ENCODE data around the gene PSPH.
"Not testable (repeated sequence)": the region's sequence is repeated elsewhere in the genome, so short reads cannot be mapped to it uniquely, and the experiment has no call there.

The PSPH gene

DNA sequence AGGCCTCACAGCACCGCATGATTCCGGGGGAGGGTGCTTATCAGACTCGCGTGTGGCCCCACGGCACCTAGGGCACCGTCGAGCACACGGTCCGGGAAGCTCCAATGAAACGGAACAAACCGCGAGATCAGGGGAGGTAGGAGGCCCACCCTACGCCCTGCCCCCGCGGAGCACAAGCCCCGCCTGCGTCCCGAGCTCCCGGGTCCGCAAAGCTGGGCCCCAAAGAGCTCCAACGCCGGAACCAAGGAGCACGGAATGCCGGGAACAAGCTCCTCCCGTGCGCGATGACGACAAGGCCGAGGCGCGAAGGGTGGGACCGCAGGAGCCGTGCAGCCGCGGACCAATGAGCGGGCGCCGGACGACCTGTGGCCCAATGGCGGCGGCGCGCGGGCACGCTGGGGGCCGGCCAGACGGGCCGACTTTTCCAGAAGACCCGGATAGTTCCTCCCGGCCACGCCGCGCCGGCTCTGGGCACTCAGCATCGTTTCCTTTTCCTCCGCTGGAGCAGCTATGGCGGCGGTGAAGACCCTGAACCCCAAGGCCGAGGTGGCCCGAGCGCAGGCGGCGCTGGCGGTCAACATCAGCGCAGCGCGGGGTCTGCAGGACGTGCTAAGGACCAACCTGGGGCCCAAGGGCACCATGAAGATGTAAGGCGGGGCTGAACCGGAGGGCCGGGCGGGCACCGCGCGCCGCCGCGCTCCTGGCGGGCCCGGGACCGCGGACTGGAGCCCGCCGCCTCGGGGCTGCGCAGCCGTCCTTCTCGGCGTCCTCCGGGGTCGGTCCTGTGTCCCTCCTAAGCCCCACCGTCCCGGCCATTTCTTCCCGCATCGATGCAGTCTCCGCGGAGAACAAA, at the start of gene PSPH, which contains the start of gene CCT6A:
TSS of gene PSPH (minus strand) at position 106 of the 853 bp plus-strand sequence. CDS start 30,232 bp downstream, outside the sequence.
TSS of gene CCT6A (plus strand) at position 427 of the 853 bp plus-strand sequence. CDS start at position 511, 84 bp downstream.
- peak; percentile 98 for DNase-seq

DNA sequence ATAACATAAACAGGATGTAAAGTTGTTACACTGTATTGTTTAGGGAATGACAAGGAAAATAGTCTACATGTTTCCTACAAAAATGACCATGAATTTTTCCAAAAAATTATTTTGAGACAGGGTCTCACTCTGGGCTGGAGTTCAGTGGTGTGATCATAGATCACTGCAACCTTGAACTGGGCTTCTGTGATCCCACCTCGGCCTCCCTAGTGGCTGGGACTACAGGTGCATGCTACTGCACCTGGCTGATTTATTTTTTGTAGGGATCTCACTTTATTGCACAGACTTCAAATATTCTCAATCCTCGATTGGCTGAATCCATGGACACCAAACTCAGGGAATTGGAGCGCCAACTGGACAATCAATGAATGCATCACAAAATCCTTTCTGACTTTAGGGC, 48.4 kb upstream of the PSPH start:
- DNase-seq: no peak

DNA sequence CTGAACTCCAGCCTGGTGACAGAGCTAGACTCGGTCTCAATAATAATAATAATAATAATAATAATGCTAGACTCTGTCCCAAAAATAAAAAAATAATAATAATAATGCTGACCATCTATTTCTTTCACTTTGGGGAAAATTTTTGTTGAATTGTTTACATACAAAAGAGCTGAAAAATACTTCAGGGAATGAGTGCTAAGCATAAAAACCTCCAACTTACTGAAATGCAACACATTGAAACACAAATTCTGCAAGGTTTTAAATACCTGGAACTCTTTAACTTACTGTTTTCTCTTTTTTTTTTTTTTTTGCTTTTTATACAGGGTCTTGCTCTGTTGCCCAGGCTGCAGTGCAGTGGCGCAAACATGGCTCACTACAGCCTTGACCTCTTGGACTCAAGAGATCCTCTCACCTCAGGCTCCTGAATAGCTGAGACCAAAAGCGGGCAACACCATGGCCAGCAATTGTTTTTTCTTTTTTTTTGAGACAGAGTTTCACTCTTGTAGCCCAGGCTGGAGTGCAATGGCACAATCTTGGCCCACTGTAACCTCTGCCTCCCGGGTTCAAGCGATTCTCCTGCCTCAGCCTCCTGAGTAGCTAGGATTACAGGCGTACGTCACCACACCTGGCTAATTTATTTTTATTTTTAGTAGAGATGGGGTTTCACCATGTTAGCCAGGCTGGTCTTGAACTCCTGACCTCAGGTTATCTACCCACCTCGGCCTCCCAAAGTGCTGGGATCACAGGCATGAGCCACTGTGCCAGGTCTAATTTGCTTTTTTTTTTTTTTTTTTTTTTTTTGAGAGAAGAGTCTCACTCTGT, 47.2 kb upstream of the PSPH start:
- not testable (repeated sequence) for DNase-seq

DNA sequence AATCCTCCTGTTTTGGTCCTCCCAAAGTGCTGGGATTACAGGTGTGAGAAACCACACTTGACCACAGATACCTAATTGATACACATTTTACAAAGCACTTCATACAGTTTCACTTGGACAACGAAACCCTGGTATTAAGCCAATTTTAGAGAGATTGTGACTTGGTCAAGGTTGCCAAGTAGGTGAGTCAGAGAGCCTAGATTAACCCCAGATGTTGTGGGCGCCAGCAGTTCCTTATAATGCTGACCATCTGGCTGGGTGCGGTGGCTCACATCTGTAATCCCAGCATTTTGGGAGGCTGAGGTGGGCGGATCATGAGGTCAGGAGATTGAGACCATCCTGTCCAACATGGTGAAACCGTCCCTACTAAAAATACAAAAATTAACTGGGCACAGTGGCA, 46.5 kb upstream of the PSPH start:
- DNase-seq: peak; percentile 81

DNA sequence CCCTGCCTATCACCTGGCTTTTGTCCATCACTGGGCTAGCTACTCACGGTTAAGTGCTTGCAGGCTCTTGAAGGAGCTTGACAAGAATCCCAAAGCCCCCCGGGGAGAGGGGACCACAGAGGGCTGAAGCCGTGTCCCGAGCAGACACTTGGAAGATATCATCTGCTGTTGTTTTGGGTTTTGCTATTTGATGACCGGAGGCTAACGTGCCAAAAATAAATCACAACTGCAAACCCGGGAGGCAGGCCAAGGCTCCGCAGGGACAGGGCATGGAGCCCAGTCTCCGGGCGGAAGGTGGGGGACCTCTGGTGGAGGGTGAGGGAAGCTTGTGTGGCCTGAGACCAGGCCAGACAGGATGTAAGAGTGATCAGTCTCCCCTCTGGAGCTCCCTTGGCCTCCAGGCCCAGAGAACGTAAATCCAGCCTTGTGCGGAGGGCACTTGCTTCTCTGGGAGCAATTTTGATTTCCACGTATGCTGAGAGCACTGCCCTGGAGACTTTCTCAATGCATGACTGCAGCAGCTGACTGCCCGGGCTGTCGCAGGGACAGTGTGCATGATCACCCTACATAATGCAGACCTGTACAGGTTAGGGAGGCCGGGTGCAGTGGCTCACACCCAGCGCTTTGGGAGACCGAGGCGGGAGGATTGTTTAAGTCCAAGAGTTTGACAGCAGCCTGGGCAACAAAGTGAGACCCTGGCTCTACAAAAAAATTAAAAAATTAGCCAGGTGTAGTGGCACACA, 41.7 kb upstream of the PSPH start, which contains the start of gene PHKG1:
TSS of gene PHKG1 (minus strand) at position 164 of the 743 bp plus-strand sequence. CDS start 4,011 bp downstream, outside the sequence.
- DNase-seq: peak; percentile 31

DNA sequence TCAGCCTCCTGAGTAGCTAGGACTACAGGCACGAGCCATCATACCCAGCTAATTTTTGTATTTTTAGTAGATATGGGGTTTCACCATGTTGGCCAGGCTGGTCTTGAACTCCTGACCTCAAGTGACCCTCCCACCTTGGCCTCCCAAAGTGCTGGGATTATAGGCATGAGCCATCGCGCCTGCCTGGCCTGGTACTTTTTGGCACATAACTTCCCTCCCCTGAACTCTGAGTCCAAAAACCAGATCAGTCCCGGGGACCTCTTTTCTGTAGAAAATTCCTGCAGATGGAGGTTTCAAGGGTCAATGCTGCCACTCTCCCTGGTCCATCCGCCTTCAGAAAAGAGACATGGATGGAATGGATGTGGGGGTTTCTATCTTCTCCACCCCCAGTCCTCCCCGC, 41.1 kb upstream of the PSPH start:
- DNase-seq: not testable (repeated sequence)

DNA sequence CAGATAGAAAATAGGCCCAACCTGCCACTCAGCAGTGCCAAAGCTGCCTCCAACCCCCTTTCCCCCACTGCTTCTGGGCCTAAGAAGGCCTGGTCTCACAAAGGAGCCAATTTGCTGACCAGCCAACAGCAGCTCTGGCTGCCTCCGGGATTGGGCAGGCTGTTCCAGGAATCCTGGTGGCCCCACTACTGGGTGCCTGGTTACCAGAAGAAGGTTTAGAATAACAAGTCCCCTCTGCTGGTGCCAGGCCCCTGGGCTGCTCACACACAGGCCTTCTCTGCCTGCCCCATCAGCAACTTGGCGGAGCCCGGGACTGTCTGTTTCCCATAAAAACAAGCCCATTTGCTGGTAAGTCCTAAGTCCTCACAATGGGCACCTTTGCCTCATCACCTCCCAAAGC, 40.3 kb upstream of the PSPH start:
- DNase-seq: no peak

DNA sequence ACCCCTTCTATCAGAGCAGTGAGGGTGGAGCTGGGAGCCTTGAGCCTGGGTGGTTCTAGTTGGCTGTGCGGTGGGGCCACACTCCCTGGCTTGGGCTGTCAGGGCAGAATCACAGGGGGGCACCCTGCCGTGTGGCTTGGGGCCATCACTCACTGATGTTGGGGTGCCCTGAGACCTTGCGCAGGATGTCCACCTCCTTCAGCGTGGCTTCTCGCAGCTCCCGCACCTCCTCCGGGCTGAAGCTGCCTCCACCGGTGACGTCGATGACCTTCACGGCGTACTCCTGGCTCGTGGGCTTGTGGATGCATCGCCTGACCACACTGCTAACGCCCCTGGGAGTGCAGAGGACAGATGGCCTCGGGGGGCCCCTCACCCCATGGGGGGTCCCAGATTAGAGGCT, 36.2 kb upstream of the PSPH start:
- DNase-seq: no peak

DNA sequence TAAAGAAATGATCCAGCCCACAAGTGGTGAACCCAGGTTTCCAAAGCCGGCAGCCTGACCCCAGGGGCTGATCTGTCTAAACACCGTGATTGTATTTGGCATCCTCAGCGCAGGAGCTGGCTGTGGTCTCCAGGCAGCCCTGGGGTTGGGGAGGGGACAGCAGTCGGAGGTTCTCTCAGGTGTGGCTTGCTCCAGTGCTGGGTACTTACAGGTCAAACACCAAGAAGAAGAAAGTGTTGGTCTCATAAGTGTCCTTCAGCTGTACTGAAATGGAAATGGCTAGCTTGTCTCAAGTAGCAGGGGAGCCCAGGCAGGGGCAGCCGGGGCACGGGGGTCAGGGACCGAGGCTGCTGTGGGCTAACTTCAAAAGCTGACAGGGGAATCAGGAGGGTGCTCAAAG, 35.5 kb upstream of the PSPH start:
- no peak for DNase-seq

DNA sequence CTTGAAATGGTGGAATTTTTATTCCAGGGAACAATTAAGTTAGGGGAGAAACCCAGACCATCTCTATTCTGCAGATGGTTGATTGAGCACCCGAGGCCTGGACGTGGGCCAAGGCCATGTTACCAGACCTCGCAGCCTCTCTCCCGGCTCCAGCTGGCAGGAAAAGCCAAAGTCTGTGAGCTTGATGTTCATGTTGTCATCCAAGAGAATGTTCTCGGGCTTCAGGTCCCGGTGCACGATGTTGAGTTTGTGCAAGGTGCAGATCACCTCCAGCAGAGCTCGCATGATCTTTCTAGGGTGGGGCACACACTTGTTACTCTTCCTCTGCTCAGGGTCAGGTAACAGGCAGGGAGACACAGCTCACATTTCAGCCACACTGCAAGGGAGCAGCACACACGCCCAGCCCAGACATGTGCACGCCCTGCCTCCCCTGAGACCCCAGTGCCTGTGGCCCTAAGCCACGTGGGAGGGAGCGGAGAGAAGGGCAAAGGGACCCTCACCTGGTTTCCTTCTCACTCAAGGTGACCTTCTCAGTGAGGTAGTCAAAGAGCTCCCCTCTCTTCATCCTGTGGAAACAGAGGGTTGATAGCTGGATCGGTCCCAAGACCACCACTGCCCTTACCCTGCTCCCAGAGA, 32.0 kb upstream of the PSPH start:
- no peak for DNase-seq

DNA sequence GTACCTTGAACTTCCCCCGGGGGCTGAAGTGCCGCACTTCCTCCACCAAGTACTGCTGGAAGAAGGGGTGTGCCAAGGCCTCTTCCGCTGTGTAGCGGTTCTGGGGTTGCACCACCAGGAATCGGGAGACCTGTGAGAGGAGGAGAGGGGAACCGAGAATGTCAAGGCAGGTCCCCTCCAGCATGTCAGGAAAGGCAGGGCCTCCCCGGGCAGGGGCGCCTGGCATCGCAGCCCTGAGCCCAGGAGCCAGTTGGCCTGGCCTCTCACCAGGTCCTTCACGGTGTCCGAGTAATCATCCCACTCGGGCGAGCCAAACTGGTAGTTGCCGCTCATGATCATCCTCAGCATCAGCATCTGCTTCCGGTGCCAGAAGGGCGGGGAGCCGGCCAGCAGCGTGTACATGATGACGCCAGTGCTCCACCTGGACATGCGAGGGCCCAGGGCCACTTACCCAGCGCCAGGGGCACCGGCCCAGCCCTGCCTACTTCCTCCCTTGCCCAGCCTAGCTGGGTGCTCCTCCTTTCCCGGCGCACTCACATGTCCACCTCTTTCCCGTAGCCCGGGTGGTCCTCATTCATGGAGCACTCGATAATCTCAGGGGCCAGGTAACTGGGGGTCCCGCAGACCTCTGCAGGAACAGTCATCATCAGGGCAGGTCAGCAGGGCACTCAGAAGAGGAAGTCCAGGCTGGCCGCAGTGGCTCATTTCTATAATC, 30.5 kb upstream of the PSPH start:
- DNase-seq: no peak

DNA sequence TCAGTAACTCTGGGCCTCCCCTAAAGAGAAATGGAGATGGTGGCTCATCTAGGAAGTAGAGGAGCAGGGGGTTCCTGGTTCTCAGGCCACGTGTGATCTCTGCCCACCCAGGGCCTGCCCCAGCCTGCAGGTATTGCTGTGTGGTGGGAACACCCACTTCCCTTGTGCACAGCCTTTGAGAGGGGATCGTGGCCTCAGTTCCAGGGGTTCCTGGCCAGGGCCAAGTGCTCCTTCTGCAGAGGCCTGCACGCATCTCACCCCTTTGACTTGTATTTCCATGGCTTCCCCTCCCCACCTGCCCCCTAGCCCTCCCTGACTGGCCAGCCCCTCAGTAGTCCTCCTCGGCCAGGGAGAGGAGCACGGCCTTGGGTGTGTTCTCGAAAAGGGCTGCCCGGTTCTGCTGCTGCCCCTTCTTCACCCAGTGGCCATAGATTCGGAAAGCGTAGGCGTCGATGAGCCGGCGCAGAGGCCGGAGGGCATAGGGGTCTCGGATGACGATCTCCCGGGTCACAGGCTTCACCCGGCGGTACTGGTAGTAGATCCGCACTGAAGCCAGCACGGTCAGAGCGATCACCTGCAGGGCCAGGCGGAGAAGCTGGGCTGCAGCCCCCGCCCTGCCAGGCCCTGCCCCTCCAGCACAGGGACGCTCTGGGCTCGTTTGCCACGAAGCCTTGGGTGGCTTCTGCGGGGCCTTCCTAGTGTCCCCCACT, 29.6 kb upstream of the PSPH start:
- not testable (repeated sequence) for DNase-seq

DNA sequence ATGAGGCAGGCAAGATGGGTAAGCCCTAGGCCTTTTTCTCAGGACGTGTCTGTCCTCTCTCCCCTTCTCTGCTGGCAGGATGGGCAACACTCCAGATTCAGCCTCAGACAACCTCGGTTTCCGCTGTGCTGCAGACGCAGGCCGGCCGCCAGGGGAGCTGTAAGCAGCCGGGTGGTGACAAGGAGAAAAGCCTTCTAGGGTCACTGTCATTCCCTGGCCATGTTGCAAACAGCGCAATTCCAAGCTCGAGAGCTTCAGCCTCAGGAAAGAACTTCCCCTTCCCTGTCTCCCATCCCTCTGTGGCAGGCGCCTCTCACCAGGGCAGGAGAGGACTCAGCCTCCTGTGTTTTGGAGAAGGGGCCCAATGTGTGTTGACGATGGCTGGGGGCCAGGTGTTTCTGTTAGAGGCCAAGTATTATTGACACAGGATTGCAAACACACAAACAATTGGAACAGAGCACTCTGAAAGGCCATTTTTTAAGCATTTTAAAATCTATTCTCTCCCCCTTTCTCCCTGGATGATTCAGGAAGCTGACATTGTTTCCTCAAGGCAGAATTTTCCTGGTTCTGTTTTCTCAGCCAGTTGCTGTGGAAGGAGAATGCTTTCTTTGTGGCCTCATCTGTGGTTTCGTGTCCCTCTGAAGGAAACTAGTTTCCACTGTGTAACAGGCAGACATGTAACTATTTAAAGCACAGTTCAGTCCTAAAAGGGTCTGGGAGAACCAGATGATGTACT, 28.4 kb upstream of the PSPH start:
- DNase-seq: peak; percentile 33

DNA sequence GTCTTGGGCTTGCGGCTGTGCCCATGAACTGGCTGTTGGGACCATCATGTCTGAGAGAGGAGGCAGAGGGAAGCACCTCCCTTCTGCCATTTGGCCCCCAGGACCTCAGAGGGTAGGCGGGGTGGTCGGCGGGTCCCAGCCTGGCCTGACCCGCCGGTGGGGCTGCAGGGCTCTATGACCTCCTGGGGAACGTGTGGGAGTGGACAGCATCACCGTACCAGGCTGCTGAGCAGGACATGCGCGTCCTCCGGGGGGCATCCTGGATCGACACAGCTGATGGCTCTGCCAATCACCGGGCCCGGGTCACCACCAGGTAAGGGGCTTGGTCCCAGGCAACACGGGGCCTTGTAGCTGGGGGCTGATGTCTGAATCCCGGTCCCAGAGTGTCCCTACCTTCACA, 27.0 kb upstream of the PSPH start:
- DNase-seq: no peak

DNA sequence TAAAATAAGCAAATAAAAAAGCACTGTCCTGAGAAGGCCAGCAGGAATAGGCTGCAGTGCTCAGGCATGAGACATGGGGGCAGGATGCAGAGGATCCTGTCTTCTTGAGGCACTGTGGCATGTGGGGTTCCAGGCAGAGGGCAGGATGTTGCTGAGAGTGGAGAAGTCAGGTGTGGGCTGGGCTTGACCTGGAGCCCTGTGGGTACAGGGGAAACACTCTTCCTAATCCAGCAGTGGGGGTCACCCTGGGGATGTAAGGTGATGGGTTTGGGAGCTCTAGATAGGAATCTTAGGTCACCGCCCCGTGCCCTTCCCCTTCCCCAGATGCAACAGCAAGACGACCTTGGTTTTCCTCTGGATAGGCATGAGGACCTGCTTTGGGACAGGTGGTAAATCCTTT, 26.4 kb upstream of the PSPH start:
- no peak for DNase-seq

DNA sequence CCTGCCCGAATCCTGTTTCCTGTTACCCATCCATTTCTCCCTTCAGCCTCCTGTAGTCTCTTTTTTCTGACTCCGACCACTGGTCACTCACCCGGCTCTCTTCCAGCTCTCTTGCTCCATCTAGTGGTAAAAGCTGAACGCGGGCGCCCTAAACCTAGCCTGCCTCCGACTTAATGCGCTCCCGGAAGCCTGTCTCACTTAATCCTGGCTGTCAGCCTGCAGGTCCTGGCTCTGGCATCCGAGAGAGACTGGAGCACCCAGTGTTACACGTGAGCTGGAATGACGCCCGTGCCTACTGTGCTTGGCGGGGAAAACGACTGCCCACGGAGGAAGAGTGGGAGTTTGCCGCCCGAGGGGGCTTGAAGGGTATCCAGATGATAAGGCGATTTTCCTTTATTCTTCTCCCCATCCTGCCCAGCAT, 23.1 kb upstream of the PSPH start:
- peak; percentile 90 for DNase-seq

DNA sequence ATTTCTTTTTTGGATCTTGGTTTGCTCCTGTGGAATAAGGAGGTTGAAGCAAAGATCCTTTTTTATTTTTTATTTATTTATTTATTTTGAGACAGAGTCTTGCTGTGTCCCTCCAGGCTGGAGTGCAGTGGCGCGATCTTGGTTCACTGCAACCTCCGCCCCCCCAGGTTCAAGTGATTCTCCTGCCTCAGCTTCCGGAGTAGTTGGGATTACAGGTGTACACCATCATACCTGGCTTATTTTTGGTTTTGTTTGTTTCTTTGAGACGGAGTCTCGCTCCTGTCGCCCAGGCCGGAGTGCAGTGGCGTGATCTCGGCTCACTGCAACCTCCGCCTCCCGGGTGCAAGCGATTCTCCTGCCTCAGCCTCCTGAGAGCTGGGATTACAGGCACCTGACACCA, 15.1 kb upstream of the PSPH start:
- not testable (repeated sequence) for DNase-seq

DNA sequence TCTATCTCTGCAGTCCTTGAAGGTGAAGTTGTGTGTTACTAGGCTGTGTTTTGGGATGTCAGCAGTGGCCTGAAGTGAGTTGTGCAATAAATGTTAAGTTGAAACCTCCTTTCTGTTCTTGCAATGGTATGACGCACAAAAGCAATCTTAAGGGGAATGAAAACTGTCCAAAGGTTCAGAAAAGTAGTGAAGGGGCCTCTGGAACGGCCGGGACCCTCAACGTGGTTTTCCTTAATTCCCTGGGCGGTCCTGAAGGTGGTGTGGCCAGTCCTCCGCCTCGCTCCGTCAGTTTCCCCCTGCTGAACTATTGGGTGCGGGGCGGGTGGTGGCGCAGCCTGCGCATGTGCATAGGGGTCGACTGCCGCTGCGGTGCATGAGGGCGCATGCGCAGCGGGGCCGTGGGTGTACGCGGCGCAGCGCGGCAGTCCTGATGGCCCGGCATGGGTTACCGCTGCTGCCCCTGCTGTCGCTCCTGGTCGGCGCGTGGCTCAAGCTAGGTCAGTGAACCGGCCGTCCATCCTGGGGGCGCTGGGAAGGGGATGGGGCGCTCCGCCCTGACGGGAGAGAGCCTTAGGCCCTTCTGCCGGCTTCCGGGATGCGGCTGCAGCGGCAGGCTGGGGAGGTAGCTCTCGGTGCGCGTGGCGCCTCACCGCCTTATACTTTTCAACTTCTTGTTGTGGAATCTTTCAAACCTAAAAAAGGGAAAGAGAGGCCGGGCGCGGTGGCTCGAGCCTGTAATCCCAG, 12.8 kb upstream of the PSPH start, which contains the start of gene SUMF2:
TSS of gene SUMF2 (plus strand) at position 405 of the 744 bp plus-strand sequence. CDS start at position 431, 26 bp downstream.
- peak; percentile 95 for DNase-seq

DNA sequence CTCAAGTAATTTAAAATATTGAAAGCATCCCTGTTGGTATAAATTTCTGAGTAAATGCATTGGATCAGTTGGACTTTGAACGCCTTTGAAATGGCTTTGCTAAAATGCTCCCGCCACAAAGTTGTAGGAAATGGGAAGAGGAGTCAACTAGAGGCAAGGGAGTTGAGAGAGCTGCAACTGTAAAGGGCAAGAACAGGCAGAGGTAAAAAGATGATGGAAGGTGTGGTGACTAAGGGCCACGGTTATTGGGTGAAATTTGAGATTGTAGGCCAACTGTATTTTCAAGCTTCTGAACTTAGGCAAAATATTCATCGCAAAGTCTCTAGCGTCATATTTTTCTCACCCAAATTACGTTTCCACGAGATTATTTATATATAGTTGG, 12.2 kb upstream of the PSPH start:
- DNase-seq: no peak
